GM19395 (cell line): ENCODE results near the gene COIL.
"Not testable (repeated sequence)": the region's sequence is repeated elsewhere in the genome, so short reads cannot be mapped to it uniquely, and the experiment has no call there.

Experiments used
- ATAC-seq: cut with Tn5 transposase; IDR thresholded peaks from one replicate; pipeline ENCODE4 v1.9.1; 2021; ENCODE audit warnings: mild to moderate bottlenecking, moderate library complexity; ENCODE audit not compliant: unreplicated experiment

COIL gene

DNA sequence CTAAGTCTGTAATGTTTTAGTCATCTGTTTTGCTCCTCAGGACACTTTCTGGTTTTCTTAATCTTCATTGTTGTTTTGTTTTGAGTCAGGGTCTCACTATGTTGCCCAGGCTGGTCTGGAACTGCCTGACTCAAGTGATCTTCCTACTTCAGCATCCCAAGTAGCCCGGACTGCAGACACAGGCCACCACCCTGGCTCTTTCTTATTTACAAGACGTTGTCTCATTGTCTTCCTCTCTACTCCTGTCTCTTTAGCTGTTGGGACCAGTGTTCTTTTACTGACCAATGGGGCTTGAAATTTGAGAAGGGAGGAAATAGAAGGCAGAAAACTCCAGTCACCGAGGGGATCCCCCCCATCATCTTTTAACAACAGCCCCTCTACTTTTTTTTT lies 18.2 kb upstream of the COIL start:
- peak; percentile 14 for ATAC-seq

GRCh38 chr17:56978441-56979090 lies 17.7 kb upstream of the COIL start:
- ATAC-seq: peak; percentile 40

DNA sequence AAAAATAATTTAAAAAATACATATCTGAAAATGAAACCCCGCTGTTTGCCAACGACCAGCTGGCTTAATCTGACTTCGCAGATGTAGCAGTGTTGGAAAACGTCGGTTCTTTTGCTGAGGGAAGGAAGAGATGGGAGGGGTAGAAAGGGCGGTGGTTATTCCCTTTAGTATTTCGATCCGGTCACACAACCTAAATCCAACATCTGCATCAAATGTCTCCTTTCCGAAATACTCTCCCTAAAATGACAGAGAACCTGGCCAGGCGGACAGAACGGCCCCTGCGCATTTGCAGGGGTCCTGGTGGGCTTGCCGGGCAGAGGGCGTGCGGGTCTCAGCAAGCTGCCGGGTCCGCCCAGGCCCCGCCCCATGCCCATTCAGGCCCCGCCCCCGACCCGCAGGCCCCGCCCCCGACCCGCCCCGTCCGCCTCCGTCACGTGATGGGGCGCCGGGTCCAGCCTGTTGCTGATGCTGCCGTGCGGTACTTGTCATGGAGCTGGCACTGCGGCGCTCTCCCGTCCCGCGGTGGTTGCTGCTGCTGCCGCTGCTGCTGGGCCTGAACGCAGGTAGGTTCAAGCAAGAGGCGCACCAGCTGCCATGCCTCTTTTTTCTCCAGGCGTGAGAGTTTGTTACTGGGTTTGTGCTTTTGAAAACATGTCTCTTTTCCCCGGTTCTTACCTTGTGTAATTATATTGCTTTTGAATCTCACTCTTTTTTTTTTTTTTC lies 17.0 kb upstream of the COIL start, which contains the start of gene SCPEP1:
SCPEP1 (plus strand) TSS at position 459 of the 723 bp plus-strand sequence; CDS start at position 488, 29 bp downstream.
- ATAC-seq: peak; percentile 70

- no peak for ATAC-seq
Observed at GRCh38 chr17:56976941-56977608, 16.2 kb upstream of the COIL start.

DNA sequence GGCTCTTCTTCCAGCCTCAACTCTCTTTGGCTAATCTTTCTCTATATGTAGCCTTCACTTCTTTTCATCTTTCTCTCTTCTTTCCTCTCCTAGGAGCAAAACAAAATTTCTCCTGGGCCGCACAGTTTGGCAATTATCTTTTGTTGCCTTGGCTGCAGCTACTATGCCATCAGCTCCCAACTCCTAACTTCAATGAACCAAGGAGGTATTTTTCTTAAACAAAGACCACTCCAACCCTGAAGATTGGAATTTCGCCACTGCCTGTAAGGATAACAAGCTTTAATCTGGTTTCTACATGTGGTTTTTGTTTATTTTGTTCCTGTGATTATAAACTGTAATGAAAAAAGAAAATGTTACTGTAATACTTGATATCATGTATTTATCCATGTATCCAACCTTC lies 14.8 kb upstream of the COIL start:
- no peak for ATAC-seq

DNA sequence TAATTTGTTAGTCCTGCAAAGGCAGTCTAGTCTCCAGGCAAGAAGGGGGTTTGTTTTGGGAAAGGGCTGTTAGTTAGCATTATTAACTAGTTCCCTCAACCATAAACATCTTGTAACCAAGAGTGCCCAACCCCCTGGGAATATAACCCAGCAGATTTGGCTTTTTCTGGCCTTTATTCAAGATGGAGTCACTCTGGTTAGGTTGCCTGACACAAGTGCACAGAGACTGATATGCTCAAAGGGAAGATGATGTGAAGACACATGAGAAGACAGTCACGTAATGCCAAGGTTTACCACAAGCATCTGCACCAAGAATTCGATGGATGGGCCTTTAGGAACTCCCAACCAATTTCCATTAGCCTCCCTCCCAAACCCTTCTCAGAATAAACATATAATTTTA lies 13.2 kb upstream of the COIL start:
- ATAC-seq: no peak

DNA sequence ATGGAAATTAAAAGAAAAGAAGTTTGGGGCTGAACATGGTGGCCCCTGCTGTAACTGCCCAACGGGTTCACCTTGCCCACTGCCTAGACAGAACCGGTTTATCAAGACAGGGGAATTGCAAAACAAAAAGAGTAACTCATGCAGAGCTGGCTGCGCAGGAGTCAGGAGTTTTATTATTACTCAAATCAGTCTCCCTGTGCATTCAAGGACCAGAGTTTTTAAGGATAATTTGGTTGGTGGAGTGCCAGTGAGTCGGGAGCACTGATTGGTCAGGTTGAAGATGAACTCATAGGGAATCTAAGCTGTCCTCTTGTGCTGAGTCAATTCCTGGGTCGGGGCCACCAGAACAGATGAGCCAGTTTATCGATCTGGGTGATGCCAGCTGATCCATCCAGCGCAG lies 12.7 kb upstream of the COIL start:
- no peak for ATAC-seq

DNA sequence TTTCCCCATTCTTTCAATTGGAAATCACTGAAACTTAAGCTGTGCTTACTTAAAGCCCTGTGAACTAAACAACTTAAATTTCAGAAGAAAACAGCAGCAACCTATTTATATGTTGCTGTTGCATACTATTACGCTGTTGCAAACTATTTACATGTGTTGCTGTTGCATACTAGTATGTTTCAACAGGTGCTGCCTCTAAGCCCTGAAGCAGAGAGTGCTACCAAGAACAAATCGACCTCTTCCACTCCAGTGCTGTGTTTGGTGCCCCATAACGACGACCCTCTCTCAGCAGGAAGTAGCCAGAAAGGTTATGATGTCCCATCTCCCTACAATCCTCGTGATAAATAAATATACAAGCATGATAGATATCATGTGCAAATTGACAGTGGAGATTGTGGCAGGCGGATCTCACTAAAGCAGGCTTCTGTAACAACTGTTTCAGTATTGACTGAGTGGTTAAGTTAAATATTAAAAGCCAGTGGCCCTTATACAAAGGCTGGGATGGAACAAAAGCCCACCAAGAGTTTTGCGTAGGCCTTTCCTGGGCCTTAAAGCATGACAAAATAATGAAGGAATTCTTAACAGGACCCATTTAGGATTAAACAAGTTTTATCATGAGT lies 11.4 kb upstream of the COIL start:
- ATAC-seq: no peak

DNA sequence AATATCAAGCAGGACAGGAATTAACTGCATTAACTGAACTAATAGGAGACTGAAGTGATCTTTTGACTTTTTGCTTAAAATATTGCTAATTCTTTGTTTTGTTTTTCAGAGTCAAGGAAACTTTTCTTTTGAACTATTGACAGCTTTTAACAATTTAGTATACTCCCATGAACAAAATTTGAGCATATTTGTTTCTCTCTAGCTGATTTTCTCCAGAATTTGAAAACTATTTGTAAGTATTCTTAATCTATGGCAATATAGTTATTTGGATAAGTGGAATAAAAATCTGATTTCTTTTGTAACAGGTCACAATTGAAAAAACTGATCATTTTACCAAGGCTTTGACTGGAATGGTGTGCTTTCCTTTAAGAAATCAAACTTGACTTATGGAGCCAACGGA lies 10.1 kb upstream of the COIL start:
- ATAC-seq: no peak

- no peak for ATAC-seq
Observed at GRCh38 chr17:56966338-56966737, 5.5 kb upstream of the COIL start.

DNA sequence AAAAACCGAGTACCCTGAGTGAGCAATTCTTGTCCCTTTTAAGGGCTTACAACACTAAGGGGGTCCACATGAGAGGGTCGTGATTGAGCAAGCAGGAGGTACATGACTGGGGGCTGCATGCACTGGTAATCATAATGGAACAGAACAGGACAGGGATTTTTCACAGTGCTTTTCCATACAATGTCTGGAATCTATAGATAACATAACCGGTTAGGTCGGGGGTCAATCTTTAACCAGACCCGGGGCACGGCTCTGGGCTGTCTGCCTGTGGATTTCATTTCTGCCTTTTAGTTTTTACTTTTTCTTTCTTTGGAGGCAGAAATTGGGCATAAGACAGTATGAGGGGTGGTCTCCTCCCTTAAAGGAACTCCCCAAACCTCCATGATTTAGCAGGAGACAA lies 4.8 kb upstream of the COIL start:
- ATAC-seq: not testable (repeated sequence)

DNA sequence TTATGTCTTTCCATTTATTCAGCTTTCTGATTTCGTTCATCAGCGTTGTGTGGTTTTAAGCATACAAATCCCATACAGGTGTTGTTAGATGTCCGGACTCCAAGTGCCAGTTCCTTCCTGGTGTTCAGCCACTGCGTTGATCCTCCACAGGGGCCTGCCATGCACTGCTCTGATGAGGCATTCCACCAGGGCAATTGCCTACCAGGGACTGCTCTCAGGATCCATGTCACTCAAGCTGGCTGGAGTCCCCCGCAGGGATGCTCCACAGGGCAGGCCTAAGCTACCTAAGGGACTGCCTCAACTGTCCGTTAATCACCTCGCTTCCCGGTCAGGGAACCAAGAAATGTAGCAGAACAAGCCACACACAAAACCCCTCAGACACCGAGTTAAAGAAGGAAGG lies 4.4 kb upstream of the COIL start:
- ATAC-seq: not testable (repeated sequence)

DNA sequence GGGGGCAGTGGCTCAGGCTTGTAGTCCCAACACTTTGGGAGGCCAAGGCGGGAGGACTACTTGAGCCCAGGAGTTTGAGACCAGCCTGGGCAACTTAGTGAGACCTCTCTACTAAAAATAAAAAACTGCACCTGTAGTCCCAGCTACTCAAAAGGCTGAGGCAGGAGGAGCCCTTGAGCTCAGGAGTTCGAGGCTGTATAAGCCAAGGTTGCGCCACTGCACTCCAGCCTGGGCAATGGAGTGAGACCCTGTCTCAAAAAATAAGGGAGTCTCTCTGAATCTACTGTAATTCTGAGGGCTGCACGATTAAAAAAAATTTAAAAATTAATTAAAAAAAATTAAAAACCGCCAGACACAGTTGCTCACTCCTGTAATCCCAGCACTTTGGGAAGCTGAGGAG lies 3.9 kb downstream of the COIL start:
- no peak for ATAC-seq

- no peak for ATAC-seq
Observed at GRCh38 chr17:56949595-56949994, 11.3 kb downstream of the COIL start.

GRCh38 chr17:56948491-56948890 lies 12.4 kb downstream of the COIL start:
- no peak for ATAC-seq

- no peak for ATAC-seq
Observed at GRCh38 chr17:56947741-56948140, 13.1 kb downstream of the COIL start.

DNA sequence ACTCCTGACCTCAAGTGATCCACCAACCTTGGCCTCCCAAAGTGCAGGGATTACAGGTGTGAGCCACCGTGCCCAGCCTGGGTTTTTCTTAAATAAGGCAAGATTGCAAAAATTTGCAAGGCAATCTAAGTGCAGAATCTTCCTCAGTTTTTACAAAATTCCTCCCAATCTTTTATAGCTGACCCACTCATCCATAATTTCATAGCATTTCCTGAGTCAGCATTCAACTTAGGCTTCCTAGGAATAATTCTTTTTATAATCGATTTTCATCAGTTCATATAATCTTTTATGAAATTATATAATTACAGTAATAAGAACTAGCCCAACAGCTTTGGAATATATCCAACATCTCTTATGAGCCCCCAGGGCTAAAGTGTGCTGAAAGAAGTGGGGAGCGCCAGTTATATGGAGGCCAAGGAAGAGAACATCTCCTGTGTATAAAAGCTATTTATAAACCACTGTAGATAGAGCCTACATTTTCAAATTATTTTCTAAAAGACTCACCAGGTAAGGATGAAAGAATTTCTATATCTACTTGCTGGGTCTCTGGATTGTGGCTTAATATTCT lies 14.8 kb downstream of the COIL start:
- no peak for ATAC-seq

GRCh38 chr17:56943505-56944125 lies 17.2 kb downstream of the COIL start:
- no peak for ATAC-seq

GRCh38 chr17:56939869-56940484 lies 20.9 kb downstream of the COIL start:
- ATAC-seq: peak; percentile 70

DNA sequence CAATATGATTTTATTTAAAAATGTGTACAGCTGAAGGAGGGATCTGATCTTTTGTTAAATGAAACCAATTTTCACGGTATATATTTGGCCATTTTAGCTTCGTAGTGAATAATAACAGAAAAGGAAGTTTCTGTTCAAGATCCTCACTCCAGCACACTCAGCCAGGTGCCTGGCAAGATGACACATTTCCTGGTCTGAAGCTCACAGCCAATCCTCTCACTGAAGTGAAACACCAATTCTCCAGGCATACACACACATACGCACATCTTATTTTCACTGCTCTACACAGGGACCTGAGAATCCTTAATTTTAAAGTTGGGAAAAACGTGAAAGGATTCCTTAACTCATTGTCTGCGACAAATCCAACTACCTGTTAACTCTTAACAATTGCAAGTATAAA lies 22.6 kb downstream of the COIL start:
- not testable (repeated sequence) for ATAC-seq
